Subcutaneous abdominal adipose tissue (tissue), 5 donors: Measurements from ENCODE around the gene HOXB5.

Experiments used
- H3K27ac ChIP-seq: one replicate; pipeline ENCODE4 v1.7.0; 2013; ENCODE audit warnings: low read depth, mild to moderate bottlenecking, inconsistent platforms, low read length, moderate library complexity
- H3K27me3 ChIP-seq, 5 donors: one replicate each; pipeline ENCODE4 v1.7.0; 2013; ENCODE audit warnings: low read length in 5 of 5, inconsistent platforms in 1 of 5; ENCODE audit not compliant: control insufficient read depth in 5 of 5, insufficient read depth in 4 of 5
- H3K36me3 ChIP-seq, 5 donors: one replicate each; pipeline ENCODE4 v1.7.0; 2013; ENCODE audit warnings: low read length in 5 of 5; ENCODE audit not compliant: control insufficient read depth in 5 of 5, insufficient read depth in 5 of 5
- H3K4me1 ChIP-seq, 5 donors: one replicate each; pipeline ENCODE4 v1.7.0; 2013; ENCODE audit warnings: low read length in 5 of 5, mild to moderate bottlenecking in 3 of 5, moderate library complexity in 1 of 5; ENCODE audit not compliant: control insufficient read depth in 5 of 5, insufficient read depth in 5 of 5
- H3K4me3 ChIP-seq, 5 donors: one replicate each; pipeline ENCODE4 v1.7.0; 2013; ENCODE audit warnings: low read length in 5 of 5, low read depth in 1 of 5
- H3K9ac ChIP-seq, 5 donors: one replicate each; pipeline ENCODE4 v1.7.0; 2013; ENCODE audit warnings: low read length in 5 of 5, mild to moderate bottlenecking in 4 of 5, moderate library complexity in 3 of 5
- H3K9me3 ChIP-seq, 5 donors: one replicate each; pipeline ENCODE4 v1.7.0; 2013; ENCODE audit warnings: low read length in 5 of 5; ENCODE audit not compliant: control insufficient read depth in 5 of 5
- donor health status: healthy.
- donor health status: healthy.
- donor health status: healthy.
- donor health status: healthy.
- donor health status: healthy.

The HOXB5 gene

GRCh38 chr17:48615047-48615962 lies 21.7 kb upstream of the HOXB5 start, which contains the start of gene HOXB8:
Gene HOXB8 (minus strand): TSS chr17:48615292. CDS start chr17:48614704, 588 bp downstream.
- no peaks in the 10 kb centered on the region for H3K36me3 ChIP-seq
- peaks cover 25 to 46% (median 36%) of the 10 kb centered on the region in 5 donors for H3K27me3 ChIP-seq
- H3K9ac ChIP-seq: peak within 1 kb of the TSS in 4 of 5 donors; percentile 43 to 62 (median 52)
- no peaks in the 10 kb centered on the region for H3K9me3 ChIP-seq
- H3K27ac ChIP-seq: peak within 1 kb of the TSS; percentile 77
- H3K4me1 ChIP-seq: peaks cover 2 to 47% (median 33%) of the 10 kb centered on the region in 5 donors
- H3K4me3 ChIP-seq: peak within 1 kb of the TSS in 4 of 5 donors; percentile 39 to 85 (median 63)

DNA sequence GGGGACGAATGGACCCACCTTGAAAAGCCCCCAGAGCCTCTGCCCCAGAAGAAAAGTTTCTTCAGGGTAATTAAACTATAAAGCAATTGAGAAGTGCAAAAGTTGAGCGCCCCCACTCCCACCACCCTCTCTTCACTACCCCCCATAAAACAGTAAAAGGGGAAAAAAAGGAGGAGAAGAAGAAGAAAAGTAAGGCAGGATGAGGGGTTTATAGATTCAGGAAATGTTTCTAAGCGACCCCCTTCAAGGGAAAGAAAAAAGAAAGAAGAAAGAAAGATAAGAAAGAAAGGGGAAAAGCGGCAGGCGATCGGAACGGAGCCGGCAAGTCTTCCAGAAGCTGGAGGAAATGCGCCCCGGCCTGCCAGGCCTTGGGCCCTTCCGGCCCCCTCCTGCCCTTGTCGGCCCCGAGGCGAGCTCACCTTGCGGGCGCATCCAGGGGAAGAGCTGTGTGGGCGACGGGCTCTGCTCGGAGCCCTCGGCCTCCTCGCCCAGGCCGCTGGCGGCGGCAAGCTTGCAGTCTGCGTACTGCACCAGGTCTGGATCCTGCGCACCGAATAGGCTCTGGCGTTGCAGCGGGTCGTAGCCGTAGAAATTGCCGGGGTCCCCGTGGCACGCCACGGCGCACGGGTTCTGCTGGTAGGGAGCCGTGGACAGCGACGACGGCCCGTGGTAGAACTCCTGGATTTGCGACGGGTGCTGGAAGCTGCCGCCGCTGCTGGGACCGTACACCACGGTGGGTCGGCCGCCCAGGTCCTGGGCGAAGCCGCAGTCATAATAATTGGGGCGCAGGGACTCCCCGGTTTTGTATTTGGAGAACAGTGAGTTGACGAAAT lies 20.5 kb upstream of the HOXB5 start:
- peaks cover 16 to 34% (median 29%) of the 10 kb centered on the region in 5 donors for H3K27me3 ChIP-seq

GRCh38 chr17:48612854-48613691 lies 19.5 kb upstream of the HOXB5 start:
- H3K9ac ChIP-seq: peak overlapping the region; percentile 57 to 85 (median 73)
- H3K27me3 ChIP-seq: peaks cover 14 to 28% (median 25%) of the 10 kb centered on the region in 5 donors
- peak overlapping the region; percentile 79 to 89 (median 86) for H3K4me3 ChIP-seq
- no peaks in the 10 kb centered on the region for H3K36me3 ChIP-seq
- peak overlapping the region; percentile 77 for H3K27ac ChIP-seq
- H3K9me3 ChIP-seq: no peaks in the 10 kb centered on the region
- H3K4me1 ChIP-seq: peaks cover 0 to 56% (median 41%) of the 10 kb centered on the region in 5 donors

More for the DNA sequence above, 20.5 kb upstream of the HOXB5 start:
- no peaks in the 10 kb centered on the region for H3K36me3 ChIP-seq
- peaks cover 2 to 57% (median 42%) of the 10 kb centered on the region in 5 donors for H3K4me1 ChIP-seq
- H3K4me3 ChIP-seq: peak overlapping the region; percentile 22 to 85 (median 63)
- H3K27ac ChIP-seq: peak overlapping the region; percentile 77
- no peaks in the 10 kb centered on the region for H3K9me3 ChIP-seq
- H3K9ac ChIP-seq: peak overlapping the region in 4 of 5 donors; percentile 43 to 62 (median 52)

DNA sequence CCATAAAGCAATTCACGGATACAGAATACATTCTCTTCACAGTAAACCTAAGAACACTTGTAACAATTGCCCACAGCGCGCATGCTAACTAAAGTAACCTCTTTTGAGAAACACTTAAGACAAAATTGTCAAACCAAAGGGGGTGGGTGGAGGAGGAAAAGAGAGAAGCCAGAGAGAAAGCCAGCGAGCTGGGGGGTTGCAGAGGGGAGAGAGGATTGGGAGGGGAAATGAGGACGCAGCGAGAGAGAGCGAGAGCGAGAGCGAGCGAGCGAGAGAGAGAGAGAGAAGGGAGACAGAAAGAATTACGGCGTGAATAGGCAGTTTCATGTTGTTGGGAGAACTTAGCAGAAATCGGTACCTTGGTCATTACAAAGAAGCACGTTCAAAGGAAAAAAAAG lies 18.9 kb upstream of the HOXB5 start:
- Histone ChIP-seq H3K4me3 (peak overlapping the region; percentile 79 to 89 (median 86)), H3K27ac (peak overlapping the region; percentile 77), H3K9me3 (no peaks in the 10 kb centered on the region), H3K27me3 (peaks cover 8 to 22% (median 19%) of the 10 kb centered on the region in 5 donors), H3K9ac (peak overlapping the region; percentile 57 to 85 (median 73)), H3K4me1 (peaks cover 0 to 52% (median 39%) of the 10 kb centered on the region in 5 donors), H3K36me3 (no peaks in the 10 kb centered on the region)

GRCh38 chr17:48611681-48612455 lies 18.3 kb upstream of the HOXB5 start:
- peaks cover 2 to 18% (median 16%) of the 10 kb centered on the region in 5 donors for H3K27me3 ChIP-seq
- H3K9me3 ChIP-seq: no peaks in the 10 kb centered on the region
- peak overlapping the region; percentile 77 for H3K27ac ChIP-seq
- peaks cover 0 to 52% (median 39%) of the 10 kb centered on the region in 5 donors for H3K4me1 ChIP-seq
- H3K36me3 ChIP-seq: peaks cover 0 to 4% (median 0%) of the 10 kb centered on the region in 5 donors
- peak overlapping the region; percentile 79 to 89 (median 86) for H3K4me3 ChIP-seq
- H3K9ac ChIP-seq: peak overlapping the region in 4 of 5 donors; percentile 4 to 83 (median 62)

- Histone ChIP-seq H3K27ac (peak overlapping the region; percentile 70), H3K4me1 (peaks cover 0 to 52% (median 39%) of the 10 kb centered on the region in 5 donors), H3K4me3 (peak overlapping the region; percentile 79 to 89 (median 85)), H3K36me3 (peaks cover 0 to 4% (median 0%) of the 10 kb centered on the region in 5 donors), H3K27me3 (peaks cover 0 to 12% (median 11%) of the 10 kb centered on the region in 5 donors), H3K9me3 (no peaks in the 10 kb centered on the region), H3K9ac (peak overlapping the region; percentile 44 to 83 (median 79))
These were observed 17.6 kb upstream of the HOXB5 start for GRCh38 chr17:48611213-48611612.

DNA sequence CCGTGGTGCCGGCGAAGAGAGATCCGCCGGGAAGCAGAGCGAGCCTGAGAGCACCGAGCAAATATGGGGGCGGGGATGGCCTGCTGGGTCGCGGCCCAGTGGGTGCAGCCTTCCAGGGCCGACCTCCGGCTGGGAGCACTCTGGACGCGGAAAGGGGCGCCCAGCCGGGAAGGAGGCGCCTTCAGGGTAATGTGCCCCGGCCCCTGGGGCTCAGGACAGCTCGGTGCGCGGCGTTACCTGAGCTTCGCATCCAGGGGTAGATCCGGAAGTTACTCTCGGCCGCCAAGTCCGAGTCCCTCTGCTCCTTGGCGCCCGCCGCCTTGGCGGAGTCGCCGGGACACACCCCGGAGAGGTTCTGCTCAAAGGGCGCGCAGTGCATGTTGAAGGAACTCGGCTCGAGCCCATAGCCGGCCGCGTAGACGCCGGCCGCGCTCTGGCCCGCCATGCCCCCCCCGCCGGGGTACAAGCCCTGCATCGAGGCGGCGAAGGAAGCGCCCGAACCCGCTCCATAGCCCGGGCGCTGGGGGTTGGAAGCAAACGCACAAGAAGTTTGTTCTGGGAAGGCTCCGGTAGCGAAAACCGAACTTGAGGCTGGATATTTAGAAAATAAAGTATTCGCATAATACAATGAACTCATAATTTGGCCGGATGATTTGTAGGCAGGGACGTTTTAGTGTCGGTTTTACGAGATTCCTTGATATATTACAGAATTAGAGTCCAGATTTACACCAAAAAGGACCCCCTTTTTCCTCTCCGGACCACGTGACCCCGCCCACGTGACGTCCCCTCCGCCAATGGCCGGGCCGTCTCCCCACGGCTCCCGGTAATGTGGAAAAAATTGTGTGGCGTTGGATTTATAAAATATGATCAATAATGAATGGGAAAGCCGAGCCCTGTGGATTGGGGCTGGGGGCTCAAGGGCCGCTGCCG lies 17.0 kb upstream of the HOXB5 start, which contains the start of gene HOXB7:
TSS of gene HOXB7 (minus strand) at position 736 of the 930 bp plus-strand sequence. CDS start at position 637, 99 bp downstream.
- Histone ChIP-seq H3K27me3 (peaks cover 0 to 7% (median 4%) of the 10 kb centered on the region in 5 donors), H3K9me3 (no peaks in the 10 kb centered on the region), H3K9ac (peak within 1 kb of the TSS; percentile 44 to 83 (median 79)), H3K36me3 (peaks cover 0 to 4% (median 0%) of the 10 kb centered on the region in 5 donors), H3K4me3 (peak within 1 kb of the TSS; percentile 79 to 89 (median 85)), H3K4me1 (peaks cover 0 to 53% (median 42%) of the 10 kb centered on the region in 5 donors), H3K27ac (peak within 1 kb of the TSS; percentile 70)
